Upper lobe of left lung (tissue), 6 donors: Measurements from ENCODE around the gene LILRB1. TPM values are rescaled to one million over a fixed set of nuclear protein-coding genes. Genes with fewer than 3 reads are reported as not detected.

Experiments
- ATAC-seq, 2 donors: fragments of 200-7000 bp; cut with Tn5 transposase; one replicate each; pipeline ENCODE4 v1.9.1; 2022; ENCODE audit warnings: mild to moderate bottlenecking in 2 of 2, moderate library complexity in 2 of 2; ENCODE audit not compliant: low FRiP score in 2 of 2
- DNase-seq, 2 donors: peaks; one replicate each; pipeline ENCODE4 v3.0.0-alpha.2; 2019 to 2020
- H3K27ac ChIP-seq, 4 donors: fragments of 200-600 bp; sonication (generic); one replicate each; pipeline ENCODE4 v1.5.1; 2016 to 2019
- H3K27me3 ChIP-seq, 4 donors: fragments of 200-600 bp; sonication (generic); one replicate each; pipeline ENCODE4 v1.5.1; 2017 to 2019
- H3K36me3 ChIP-seq, 4 donors: fragments of 200-600 bp; sonication (generic); one replicate each; pipeline ENCODE4 v1.5.1; 2016 to 2019
- H3K4me1 ChIP-seq, 4 donors: fragments of 200-600 bp; sonication (generic); one replicate each; pipeline ENCODE4 v1.5.1; 2018 to 2019
- H3K4me3 ChIP-seq, 4 donors: fragments of 200-600 bp; sonication (generic); one replicate each; pipeline ENCODE4 v1.5.1; 2017 to 2019; ENCODE audit warnings: mild to moderate bottlenecking in 2 of 4, moderate library complexity in 1 of 4
- H3K9me3 ChIP-seq, 4 donors: fragments of 200-600 bp; sonication (generic); one replicate each; pipeline ENCODE4 v1.5.1; 2018 to 2019
- EP300 ChIP-seq, 4 donors: sonication (generic); formaldehyde crosslinking; IDR thresholded peaks; one replicate each; pipeline ENCODE4 v1.5.1; 2017; ENCODE audit warnings: antibody characterized with exemption in 4 of 4, control low read depth in 2 of 4
- POLR2A ChIP-seq, 4 donors: fragments of 450-650 bp; IDR thresholded peaks; one replicate each; pipeline ENCODE4 v1.5.1; 2016 to 2017; ENCODE audit warnings: antibody characterized with exemption in 4 of 4, mild to moderate bottlenecking in 2 of 4
- POLR2AphosphoS5 ChIP-seq, 2 donors: sonication (generic); formaldehyde crosslinking; IDR thresholded peaks; one replicate each; pipeline ENCODE4 v1.5.1; 2017; ENCODE audit warnings: antibody characterized with exemption in 2 of 2
- WGBS, 2 donors: methylation state at CpG; one replicate each; pipeline ENCODE4 v1.1.5; 2017 to 2018; 5-methylcytosine and 5-hydroxymethylcytosine counted together
- small RNA-seq, 4 donors: library from RNA; depleted of rRNA; stranded (forward); fragments of <200 nt; gene quantifications; one replicate each; pipeline ENCODE3, GENCODE V24; 2016
- total RNA-seq, 6 donors: library from RNA; depleted of rRNA in 4 of 6; stranded (reverse); fragments of >200 nt in 4 of 6; gene quantifications; one replicate each; pipeline versions ENCODE4 v1.1.0 to v1.2.1, GENCODE V29; 2016 to 2021
- TF ChIP-seq, protein P1 (sequence below), 6 experiments: fragments of 450-650 bp in 4 of 6; fragments of 200-600 bp in 2 of 6; sonication (generic) in 2 of 6; IDR thresholded peaks; one replicate each; pipeline ENCODE4 v1.5.1; 2016 to 2019; ENCODE audit warnings: antibody characterized with exemption in 6 of 6
- donor health status: DM: no; HTN: no; CAD: no; lungs with moderate emphysema.
- donor health status: DM: no; HTN: yes; CAD: no; lungs with severe emphysema.

LILRB1 gene
- total RNA-seq, 6 donors from 2014 or later, result 4.0 to 47.1 (median 16.7) TPM

DNA sequence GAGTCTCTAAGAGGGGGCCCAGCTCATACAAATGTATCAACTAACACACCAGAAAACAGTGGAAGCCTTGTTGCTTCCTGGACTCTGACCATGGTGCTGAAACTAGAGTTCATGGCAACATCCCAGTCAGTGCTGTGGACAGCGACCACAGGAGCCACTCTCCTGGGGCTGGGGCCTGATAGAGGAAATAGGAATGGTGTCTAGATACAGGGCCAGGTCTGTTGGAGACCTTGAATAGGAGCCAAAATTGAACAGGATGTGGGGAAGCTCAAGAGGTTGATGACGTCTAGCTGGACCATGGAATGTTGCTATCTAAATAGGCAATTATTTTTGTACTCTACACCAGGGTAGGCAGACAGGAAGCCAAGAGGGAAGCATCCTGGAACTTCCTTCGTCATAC lies 54.2 kb downstream of the LILRB1 start:
- WGBS, 2 donors, result 22 to 25% methylated on average over 3 of the region's 3 CpGs
- H3K9me3 ChIP-seq, result no peaks in the 10 kb centered on the region

More for the DNA sequence above, 54.2 kb downstream of the LILRB1 start:
- Histone ChIP-seq H3K27ac (no peak overlapping the region), H3K4me1 (no peaks in the 10 kb centered on the region), H3K27me3 (no peaks in the 10 kb centered on the region), H3K36me3 (no peaks in the 10 kb centered on the region), H3K4me3 (no peak overlapping the region)
- ATAC-seq (no peak), DNase-seq (no peak)
- TF ChIP-seq, protein P1, sequence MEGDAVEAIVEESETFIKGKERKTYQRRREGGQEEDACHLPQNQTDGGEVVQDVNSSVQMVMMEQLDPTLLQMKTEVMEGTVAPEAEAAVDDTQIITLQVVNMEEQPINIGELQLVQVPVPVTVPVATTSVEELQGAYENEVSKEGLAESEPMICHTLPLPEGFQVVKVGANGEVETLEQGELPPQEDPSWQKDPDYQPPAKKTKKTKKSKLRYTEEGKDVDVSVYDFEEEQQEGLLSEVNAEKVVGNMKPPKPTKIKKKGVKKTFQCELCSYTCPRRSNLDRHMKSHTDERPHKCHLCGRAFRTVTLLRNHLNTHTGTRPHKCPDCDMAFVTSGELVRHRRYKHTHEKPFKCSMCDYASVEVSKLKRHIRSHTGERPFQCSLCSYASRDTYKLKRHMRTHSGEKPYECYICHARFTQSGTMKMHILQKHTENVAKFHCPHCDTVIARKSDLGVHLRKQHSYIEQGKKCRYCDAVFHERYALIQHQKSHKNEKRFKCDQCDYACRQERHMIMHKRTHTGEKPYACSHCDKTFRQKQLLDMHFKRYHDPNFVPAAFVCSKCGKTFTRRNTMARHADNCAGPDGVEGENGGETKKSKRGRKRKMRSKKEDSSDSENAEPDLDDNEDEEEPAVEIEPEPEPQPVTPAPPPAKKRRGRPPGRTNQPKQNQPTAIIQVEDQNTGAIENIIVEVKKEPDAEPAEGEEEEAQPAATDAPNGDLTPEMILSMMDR (IDR thresholded peaks at IDR 0.05), result no peak
- TF ChIP-seq POLR2A (IDR thresholded peaks at IDR 0.05) (no peak), EP300 (IDR thresholded peaks at IDR 0.05) (no peak), POLR2AphosphoS5 (IDR thresholded peaks at IDR 0.05) (no peak)

Small RNA genes within 50 kb of the gene (small RNA-seq; reads per million reads assigned to genes)
- gene AC245036.3 (0 reads per million in 4 donors), gene MIR8061 (0 reads per million in 4 donors)

Other genes starting within 250 kb of the LILRB1 start
- not detected for gene TTYH1, start 215.0 kb upstream of the LILRB1 start, total RNA-seq
- gene LENG8, start 181.3 kb upstream of the LILRB1 start, total RNA-seq, result 1,000 to 10,000 TPM in 1 of 6 donors, 100 to 1,000 TPM in 4, 10 to 100 TPM in 1; 72.2 to 1,027 (median 188) TPM
- gene LENG9, start 166.7 kb upstream of the LILRB1 start, total RNA-seq, result 10 to 100 TPM in 2 of 6 donors, 1 to 10 TPM in 4; 3.3 to 12.6 (median 9.1) TPM
- 10 to 100 TPM; 11.1 to 40.4 (median 20.6) TPM for gene CDC42EP5, start 157.2 kb upstream of the LILRB1 start, total RNA-seq
- gene LAIR2, start 127.7 kb upstream of the LILRB1 start, total RNA-seq, result not detected
- 10 to 100 TPM in 2 of 6 donors, 1 to 10 TPM in 2, under 1 TPM in 2; 0.78 to 38.4 (median 7.6) TPM for gene LILRA2, start 56.7 kb upstream of the LILRB1 start, total RNA-seq
- gene LILRA1, start 36.9 kb upstream of the LILRB1 start, total RNA-seq, result 10 to 100 TPM in 1 of 6 donors, 1 to 10 TPM in 3, under 1 TPM in 2; 0.69 to 14.5 (median 4.0) TPM
- gene LILRB4, start 32.5 kb downstream of the LILRB1 start, total RNA-seq, result 10 to 100 TPM in 4 of 6 donors, 1 to 10 TPM in 2; 3.8 to 55.5 (median 24.9) TPM
- not detected for gene KIR3DL3, start 94.0 kb downstream of the LILRB1 start, total RNA-seq
- gene KIR2DL3, start 108.0 kb downstream of the LILRB1 start, total RNA-seq, result under 1 TPM in 4 of 6 donors, not detected in 2; 0.17 to 0.69 (median 0.31) TPM
- gene KIR2DL1, start 139.3 kb downstream of the LILRB1 start, total RNA-seq, result under 1 TPM in 3 of 6 donors, not detected in 3; 0.23 to 0.37 (median 0.30) TPM
- gene KIR2DL4, start 173.1 kb downstream of the LILRB1 start, total RNA-seq, result 1 to 10 TPM in 1 of 6 donors, under 1 TPM in 4, not detected in 1; 0.20 to 1.3 (median 0.46) TPM
- under 1 TPM in 3 of 6 donors, not detected in 3; 0.15 to 0.88 (median 0.20) TPM for gene KIR3DL1, start 186.0 kb downstream of the LILRB1 start, total RNA-seq
- gene KIR2DS4, start 202.2 kb downstream of the LILRB1 start, total RNA-seq, result under 1 TPM in 3 of 6 donors, not detected in 3; 0.27 to 0.61 (median 0.37) TPM
- gene KIR3DL2, start 220.0 kb downstream of the LILRB1 start, total RNA-seq, result under 1 TPM in 4 of 6 donors, not detected in 2; 0.20 to 0.55 (median 0.41) TPM
- gene FCAR, start 243.8 kb downstream of the LILRB1 start, total RNA-seq, result 10 to 100 TPM in 1 of 6 donors, 1 to 10 TPM in 4, not detected in 1; 2.5 to 14.4 (median 6.9) TPM